Esophagus squamous epithelium (tissue), 5 donors: ENCODE measurements around the gene RASGRP2. TPM values are rescaled to one million over a fixed set of nuclear protein-coding genes. Genes with fewer than 3 reads are reported as not detected.

Experiments used
- DNase-seq: peaks from one replicate; lab custom pipeline; 2025; lab: John Stamatoyannopoulos, UW
- H3K27ac ChIP-seq, 4 donors: fragments of 200-600 bp; sonication (generic); one replicate each; pipeline ENCODE4 v1.5.1; 2016 to 2019; ENCODE audit warnings: mild to moderate bottlenecking in 1 of 4
- H3K27me3 ChIP-seq, 4 donors: fragments of 200-600 bp; sonication (generic); 1 replicate in 3 of 4; 2 replicates in 1 of 4; pipeline versions ENCODE4 v1.5.1 to v1.6.0; 2017 to 2021; ENCODE audit warnings: antibody characterized with exemption in 1 of 4
- H3K36me3 ChIP-seq, 3 donors: fragments of 200-600 bp; sonication (generic); one replicate each; pipeline ENCODE4 v1.5.1; 2016 to 2019
- H3K4me1 ChIP-seq, 3 donors: fragments of 200-600 bp; sonication (generic); one replicate each; pipeline ENCODE4 v1.5.1; 2017 to 2019
- H3K4me3 ChIP-seq, 4 donors: fragments of 200-600 bp; sonication (generic); 1 replicate in 3 of 4; 2 replicates in 1 of 4; pipeline ENCODE4 v1.5.1; 2016 to 2019; ENCODE audit warnings: mild to moderate bottlenecking in 2 of 4, moderate library complexity in 1 of 4
- H3K9me3 ChIP-seq, 3 donors: fragments of 200-600 bp; sonication (generic); one replicate each; pipeline ENCODE4 v1.5.1; 2016 to 2019
- POLR2A ChIP-seq, 4 donors: fragments of 450-650 bp; IDR thresholded peaks; one replicate each; pipeline ENCODE4 v1.6.1; 2017; ENCODE audit warnings: antibody characterized with exemption in 4 of 4, mild to moderate bottlenecking in 4 of 4, moderate library complexity in 3 of 4
- WGBS, 2 donors: methylation state at CpG; one replicate each; pipeline ENCODE4 v1.1.5; 2018; 5-methylcytosine and 5-hydroxymethylcytosine counted together
- intact Hi-C: fragments of 100-400 bp; cut with DNase I; formaldehyde crosslinking; loops from one replicate; pipeline ENCODE4 v1.15.0; 2022
- total RNA-seq, 4 donors: library from RNA; depleted of rRNA; stranded (reverse); fragments of >200 nt; gene quantifications; one replicate each; pipeline ENCODE4 v1.1.0, GENCODE V29; 2016
- TF ChIP-seq, protein P1 (sequence below), 6 experiments: fragments of 450-650 bp in 4 of 6; fragments of 200-600 bp in 2 of 6; sonication (generic) in 2 of 6; IDR thresholded peaks; one replicate each; pipeline ENCODE4 v1.5.1; 2016 to 2019; ENCODE audit warnings: antibody characterized with exemption in 6 of 6, mild to moderate bottlenecking in 4 of 6, moderate library complexity in 4 of 6
- donor health status: DM: yes; HTN: yes; CAD: no.

The RASGRP2 gene
- total RNA-seq, 4 donors from 2014 or later, result 2.6 to 13.2 (median 4.9) TPM

DNA sequence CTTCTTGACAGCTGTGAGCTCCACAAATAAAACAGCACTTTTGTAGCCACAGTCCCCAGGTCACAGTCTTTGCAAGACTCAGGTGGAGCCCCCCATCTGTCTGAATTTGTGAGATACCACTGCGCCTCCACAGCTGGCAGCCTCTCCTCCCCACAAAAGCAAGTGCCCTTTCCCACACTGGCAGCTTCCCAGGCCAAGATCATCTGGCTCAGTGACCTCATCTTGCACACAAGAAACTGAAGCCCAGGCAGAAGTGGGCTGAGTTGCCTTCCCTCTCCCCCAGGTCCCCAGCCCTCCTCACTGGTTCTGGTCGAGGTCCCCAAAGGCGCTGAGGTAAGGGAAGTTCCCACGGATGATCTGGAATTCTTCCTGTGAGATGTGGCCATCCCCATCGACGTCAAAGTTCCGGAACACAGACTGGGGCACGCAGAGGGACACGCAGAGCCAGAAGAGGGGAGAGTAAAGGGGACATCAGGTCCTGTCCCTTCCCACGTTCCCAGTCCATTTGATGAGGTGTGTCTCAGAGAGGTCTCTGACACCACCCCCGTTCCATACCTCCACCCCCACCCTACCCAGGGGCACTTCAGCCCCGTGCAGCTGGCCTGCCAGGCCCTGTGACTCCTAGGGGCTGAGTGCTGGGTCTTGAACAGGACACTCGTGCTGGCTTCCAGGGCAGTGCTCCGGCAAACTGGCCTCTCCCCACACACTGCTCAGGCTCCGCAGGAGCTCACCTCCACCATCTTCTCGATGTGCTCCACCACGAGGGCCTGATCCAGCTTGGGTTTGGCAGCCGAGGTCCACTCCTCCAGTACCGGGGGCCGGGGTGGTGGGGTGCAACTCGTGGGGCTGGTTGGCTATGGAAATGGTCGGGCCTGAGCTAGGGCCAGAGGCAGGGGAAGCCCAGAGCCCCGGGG, 8.9 kb downstream of the RASGRP2 start:
- no peak overlapping the region for H3K4me3 ChIP-seq
- TF ChIP-seq POLR2A (IDR thresholded peaks at IDR 0.05), result no peak
- TF ChIP-seq, protein P1, sequence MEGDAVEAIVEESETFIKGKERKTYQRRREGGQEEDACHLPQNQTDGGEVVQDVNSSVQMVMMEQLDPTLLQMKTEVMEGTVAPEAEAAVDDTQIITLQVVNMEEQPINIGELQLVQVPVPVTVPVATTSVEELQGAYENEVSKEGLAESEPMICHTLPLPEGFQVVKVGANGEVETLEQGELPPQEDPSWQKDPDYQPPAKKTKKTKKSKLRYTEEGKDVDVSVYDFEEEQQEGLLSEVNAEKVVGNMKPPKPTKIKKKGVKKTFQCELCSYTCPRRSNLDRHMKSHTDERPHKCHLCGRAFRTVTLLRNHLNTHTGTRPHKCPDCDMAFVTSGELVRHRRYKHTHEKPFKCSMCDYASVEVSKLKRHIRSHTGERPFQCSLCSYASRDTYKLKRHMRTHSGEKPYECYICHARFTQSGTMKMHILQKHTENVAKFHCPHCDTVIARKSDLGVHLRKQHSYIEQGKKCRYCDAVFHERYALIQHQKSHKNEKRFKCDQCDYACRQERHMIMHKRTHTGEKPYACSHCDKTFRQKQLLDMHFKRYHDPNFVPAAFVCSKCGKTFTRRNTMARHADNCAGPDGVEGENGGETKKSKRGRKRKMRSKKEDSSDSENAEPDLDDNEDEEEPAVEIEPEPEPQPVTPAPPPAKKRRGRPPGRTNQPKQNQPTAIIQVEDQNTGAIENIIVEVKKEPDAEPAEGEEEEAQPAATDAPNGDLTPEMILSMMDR (IDR thresholded peaks at IDR 0.05), result no peak
- H3K27me3 ChIP-seq, result peaks cover 0 to 21% (median 0%) of the 10 kb centered on the region in 4 donors
- peaks cover 0 to 5% (median 4%) of the 10 kb centered on the region in 3 donors for H3K4me1 ChIP-seq
- no peaks in the 10 kb centered on the region for H3K9me3 ChIP-seq
- no peak overlapping the region for H3K27ac ChIP-seq
- no peak for DNase-seq
- intact Hi-C loops, result no loop called here
- H3K36me3 ChIP-seq, result peaks cover 0 to 3% (median 0%) of the 10 kb centered on the region in 3 donors
- WGBS, 2 donors, result 71 to 79% methylated on average over 10 to 12 of the region's 23 CpGs

DNA sequence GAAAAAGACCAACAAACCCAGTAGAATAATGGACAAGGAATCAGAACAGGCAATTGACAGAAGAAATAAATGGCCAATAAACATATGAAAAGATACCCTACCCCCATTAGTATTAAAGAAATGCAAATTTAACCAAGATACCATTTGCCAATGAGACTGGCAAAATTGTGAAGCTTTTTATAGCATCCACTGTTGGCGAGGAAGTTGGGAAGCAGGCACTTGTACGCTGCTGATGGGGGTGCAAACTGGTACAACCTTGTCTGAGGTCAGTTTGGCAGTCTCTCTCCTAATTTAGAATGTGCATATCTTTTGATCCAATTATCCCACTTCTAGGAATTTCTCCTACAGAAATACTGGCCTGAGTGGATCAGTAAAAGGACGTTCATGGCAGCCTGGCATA, 12.3 kb downstream of the RASGRP2 start:
- TF ChIP-seq, protein P1 (IDR thresholded peaks at IDR 0.05), result no peak
- TF ChIP-seq POLR2A (IDR thresholded peaks at IDR 0.05), result no peak
- Histone ChIP-seq H3K27me3 (peaks cover 0 to 18% (median 0%) of the 10 kb centered on the region in 4 donors), H3K36me3 (peaks cover 0 to 3% (median 0%) of the 10 kb centered on the region in 3 donors)

DNA sequence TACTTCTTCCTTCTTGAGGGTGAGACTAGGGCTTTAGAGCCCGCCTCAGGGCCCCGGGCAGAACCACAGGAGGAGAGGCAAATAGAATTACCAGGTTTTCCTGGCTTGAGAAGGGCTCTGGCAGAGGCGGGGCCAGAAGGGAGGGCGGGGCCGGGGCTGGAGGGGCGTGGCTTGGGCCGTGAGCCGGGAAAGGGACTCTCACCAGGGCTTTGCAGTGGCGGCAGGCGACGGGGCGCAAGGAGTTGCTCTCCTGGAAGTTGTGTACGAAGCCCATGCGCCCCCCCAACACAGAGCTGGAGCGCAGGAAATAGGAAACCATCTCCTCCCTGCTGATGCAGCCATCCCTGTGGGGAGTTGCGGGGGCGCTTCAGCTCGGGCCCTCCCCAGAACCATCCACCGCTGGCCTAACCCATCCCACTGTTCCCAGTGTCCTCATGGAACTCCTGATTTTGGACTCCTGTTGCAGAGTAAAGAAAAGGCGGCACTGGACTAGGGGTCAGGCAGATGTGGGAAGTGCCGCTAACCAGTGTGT, 14.0 kb downstream of the RASGRP2 start:
- TF ChIP-seq POLR2A (IDR thresholded peaks at IDR 0.05), result no peak
- TF ChIP-seq, protein P1 (IDR thresholded peaks at IDR 0.05), result no peak
- Histone ChIP-seq H3K4me3 (no peak overlapping the region), H3K9me3 (no peaks in the 10 kb centered on the region), H3K27me3 (peaks cover 0 to 18% (median 0%) of the 10 kb centered on the region in 4 donors), H3K4me1 (peaks cover 0 to 7% (median 3%) of the 10 kb centered on the region in 3 donors), H3K36me3 (peaks cover 0 to 3% (median 0%) of the 10 kb centered on the region in 3 donors), H3K27ac (no peak overlapping the region)
- WGBS, 2 donors, result 35 to 36% methylated on average over 17 to 20 of the region's 21 CpGs
- intact Hi-C loops, result no loop called here
- no peak for DNase-seq

More for the DNA sequence above, 12.3 kb downstream of the RASGRP2 start:
- WGBS, 2 donors, result 75 to 76% methylated on average over 3 of the region's 3 CpGs
- H3K4me1 ChIP-seq, result peaks cover 0 to 7% (median 3%) of the 10 kb centered on the region in 3 donors
- no peak overlapping the region for H3K27ac ChIP-seq
- no peak overlapping the region for H3K4me3 ChIP-seq
- DNase-seq, result no peak
- H3K9me3 ChIP-seq, result no peaks in the 10 kb centered on the region
- intact Hi-C loops, result no loop called here

DNA sequence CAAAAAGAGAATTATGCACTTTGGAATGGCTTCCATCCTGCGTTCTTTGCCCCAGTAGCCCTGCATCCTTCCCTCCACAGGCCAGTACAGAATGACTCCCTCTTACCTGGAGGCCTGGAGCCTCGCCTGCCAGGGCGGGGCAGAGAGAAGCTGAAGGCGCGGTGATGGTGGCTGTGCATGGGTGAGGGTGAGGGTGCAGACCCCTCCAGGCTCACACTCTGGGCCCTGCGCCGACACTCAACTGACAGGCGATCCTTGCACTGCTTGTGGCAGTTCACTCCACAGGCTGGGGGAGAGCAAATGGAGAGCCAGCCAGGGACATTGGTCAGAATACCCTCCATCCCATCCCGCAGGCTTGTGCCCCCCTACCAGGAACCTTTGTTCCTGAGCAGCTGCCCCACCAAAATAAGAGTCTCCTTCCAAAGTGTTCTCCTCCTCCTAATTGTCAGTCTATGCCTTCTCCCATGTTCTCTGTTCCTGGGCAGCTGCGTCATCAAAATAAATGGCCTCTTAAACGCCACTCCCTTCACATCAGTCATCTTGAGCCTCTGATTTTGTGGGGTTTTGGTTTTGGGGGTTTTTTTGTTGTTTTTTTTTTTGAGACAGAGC, 15.1 kb downstream of the RASGRP2 start:
- TF ChIP-seq, protein P1 (IDR thresholded peaks at IDR 0.05), result no peak
- TF ChIP-seq POLR2A (IDR thresholded peaks at IDR 0.05), result no peak
- H3K9me3 ChIP-seq, result no peaks in the 10 kb centered on the region
- H3K4me1 ChIP-seq, result peaks cover 0 to 7% (median 3%) of the 10 kb centered on the region in 3 donors
- H3K36me3 ChIP-seq, result peaks cover 0 to 3% (median 0%) of the 10 kb centered on the region in 3 donors
- H3K27me3 ChIP-seq, result peaks cover 0 to 21% (median 0%) of the 10 kb centered on the region in 4 donors
- H3K27ac ChIP-seq, result no peak overlapping the region
- intact Hi-C loops, result no loop called here
- DNase-seq, result no peak
- WGBS, 2 donors, result 84 to 85% methylated on average over 7 to 9 of the region's 11 CpGs
- no peak overlapping the region for H3K4me3 ChIP-seq
